Stomach smooth muscle (tissue), 2 donors: Measurements from ENCODE around the gene TSPAN14.

Experiments used
- H3K27ac ChIP-seq: one replicate; pipeline ENCODE4 v1.7.0; 2013; ENCODE audit warnings: mild to moderate bottlenecking, low read length, inconsistent platforms
- H3K27me3 ChIP-seq, 2 donors: one replicate each; pipeline ENCODE4 v1.7.0; 2013; ENCODE audit warnings: low read length in 2 of 2; ENCODE audit not compliant: insufficient read depth in 2 of 2, control insufficient read depth in 1 of 2
- H3K36me3 ChIP-seq, 2 donors: one replicate each; pipeline ENCODE4 v1.7.0; 2013; ENCODE audit warnings: low read length in 2 of 2; ENCODE audit not compliant: control insufficient read depth in 2 of 2, insufficient read depth in 2 of 2
- H3K4me1 ChIP-seq: one replicate; pipeline ENCODE4 v1.7.0; 2013; ENCODE audit warnings: low read length; ENCODE audit not compliant: control insufficient read depth, insufficient read depth
- H3K4me3 ChIP-seq, 2 donors: one replicate each; pipeline ENCODE4 v1.7.0; 2013; ENCODE audit warnings: low read length in 2 of 2
- H3K9ac ChIP-seq, 2 donors: one replicate each; pipeline ENCODE4 v1.7.0; 2013; ENCODE audit warnings: low read length in 2 of 2, mild to moderate bottlenecking in 1 of 2
- H3K9me3 ChIP-seq, 2 donors: one replicate each; pipeline ENCODE4 v1.7.0; 2013; ENCODE audit warnings: low read length in 2 of 2; ENCODE audit not compliant: control insufficient read depth in 2 of 2
- donor health status: healthy.
- donor health status: Pancreatic carcinoma.

Gene TSPAN14

DNA sequence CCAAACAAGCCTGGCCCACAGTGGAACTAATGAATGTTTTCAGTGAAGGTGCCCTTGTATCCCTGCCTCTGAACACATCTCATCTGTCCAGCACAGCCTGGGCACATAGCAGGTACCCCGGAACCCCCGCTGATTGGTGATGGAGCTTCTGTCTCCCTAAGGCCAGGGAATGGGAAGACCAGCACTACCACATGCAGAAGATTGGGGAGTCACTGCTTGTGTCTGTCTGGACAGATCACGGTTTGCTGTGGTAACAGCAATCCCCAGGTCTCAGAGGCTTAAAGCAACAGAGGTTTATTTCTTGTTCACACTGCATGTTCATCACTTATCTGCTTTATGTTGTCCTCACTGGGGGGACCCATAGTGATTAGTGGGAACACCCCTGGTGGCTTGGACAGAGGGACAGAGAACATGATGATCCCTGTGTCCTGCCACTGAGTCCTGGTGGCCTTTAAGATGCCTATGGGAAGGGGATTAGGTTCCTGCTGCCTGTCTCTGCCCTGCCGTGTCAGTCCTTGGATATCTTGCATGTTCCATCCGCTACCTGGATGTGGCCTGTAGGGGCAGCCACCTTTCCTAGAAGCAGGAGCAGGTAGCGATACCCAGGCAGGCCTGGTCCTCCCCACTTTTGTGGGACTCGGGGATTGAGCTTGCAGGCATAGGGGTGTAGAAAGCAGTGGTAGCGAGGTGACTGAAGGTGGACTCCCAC is 3.6 kb downstream of the TSPAN14 start:
- H3K27me3 ChIP-seq, result no peaks in the 10 kb centered on the region
- H3K9me3 ChIP-seq, result no peaks in the 10 kb centered on the region
- no peak overlapping the region for H3K9ac ChIP-seq
- H3K36me3 ChIP-seq, result no peaks in the 10 kb centered on the region
- peak overlapping the region; percentile 18 for H3K27ac ChIP-seq
- H3K4me3 ChIP-seq, result no peak overlapping the region
- H3K4me1 ChIP-seq, result peaks cover 69% of the 10 kb centered on the region

DNA sequence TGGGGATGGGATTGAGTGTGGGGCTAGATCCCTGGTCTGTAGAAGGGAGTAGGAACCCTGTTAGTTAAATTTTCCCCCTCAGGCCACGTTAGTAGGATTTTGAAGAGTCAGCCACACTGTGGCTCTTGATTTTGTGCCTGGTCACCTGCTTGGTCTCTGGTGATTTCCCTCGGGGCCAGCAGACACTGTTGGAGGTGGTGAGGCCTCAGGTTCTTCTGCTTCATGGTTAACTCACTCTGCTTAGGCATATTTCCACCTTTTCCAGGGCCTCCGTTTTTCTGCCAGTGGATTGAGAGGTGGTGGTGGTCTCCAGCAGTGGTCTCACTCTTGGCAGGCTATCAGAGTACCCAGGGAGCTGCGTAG is 4.1 kb downstream of the TSPAN14 start:
- no peaks in the 10 kb centered on the region for H3K9me3 ChIP-seq
- no peak overlapping the region for H3K9ac ChIP-seq
- no peaks in the 10 kb centered on the region for H3K27me3 ChIP-seq
- H3K36me3 ChIP-seq, result no peaks in the 10 kb centered on the region
- H3K4me1 ChIP-seq, result peaks cover 71% of the 10 kb centered on the region
- no peak overlapping the region for H3K4me3 ChIP-seq
- H3K27ac ChIP-seq, result peak overlapping the region; percentile 18

DNA sequence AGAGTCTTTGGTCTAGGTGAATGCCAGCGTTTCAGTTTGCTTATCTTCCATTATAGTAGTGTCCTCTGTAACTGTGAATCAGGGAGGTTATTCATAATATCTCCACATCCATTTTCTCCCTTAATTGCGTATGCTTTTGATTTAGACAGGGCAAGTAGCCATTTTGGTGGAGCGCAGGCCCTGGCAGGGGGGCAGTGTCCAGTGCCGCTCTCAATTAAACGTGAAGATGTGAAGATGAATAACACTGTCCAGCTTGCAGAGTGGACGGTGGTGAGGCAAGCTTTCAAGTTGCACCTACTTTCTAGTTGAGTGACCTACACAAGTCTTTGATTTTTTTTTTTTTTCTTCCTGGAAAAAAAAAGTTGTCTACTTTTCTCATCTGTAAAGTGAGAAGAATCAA is 4.5 kb downstream of the TSPAN14 start:
- H3K9me3 ChIP-seq, result no peaks in the 10 kb centered on the region
- H3K9ac ChIP-seq, result no peak overlapping the region
- H3K27me3 ChIP-seq, result no peaks in the 10 kb centered on the region
- H3K4me3 ChIP-seq, result no peak overlapping the region
- H3K27ac ChIP-seq, result no peak overlapping the region
- no peaks in the 10 kb centered on the region for H3K36me3 ChIP-seq
- H3K4me1 ChIP-seq, result peaks cover 71% of the 10 kb centered on the region

DNA sequence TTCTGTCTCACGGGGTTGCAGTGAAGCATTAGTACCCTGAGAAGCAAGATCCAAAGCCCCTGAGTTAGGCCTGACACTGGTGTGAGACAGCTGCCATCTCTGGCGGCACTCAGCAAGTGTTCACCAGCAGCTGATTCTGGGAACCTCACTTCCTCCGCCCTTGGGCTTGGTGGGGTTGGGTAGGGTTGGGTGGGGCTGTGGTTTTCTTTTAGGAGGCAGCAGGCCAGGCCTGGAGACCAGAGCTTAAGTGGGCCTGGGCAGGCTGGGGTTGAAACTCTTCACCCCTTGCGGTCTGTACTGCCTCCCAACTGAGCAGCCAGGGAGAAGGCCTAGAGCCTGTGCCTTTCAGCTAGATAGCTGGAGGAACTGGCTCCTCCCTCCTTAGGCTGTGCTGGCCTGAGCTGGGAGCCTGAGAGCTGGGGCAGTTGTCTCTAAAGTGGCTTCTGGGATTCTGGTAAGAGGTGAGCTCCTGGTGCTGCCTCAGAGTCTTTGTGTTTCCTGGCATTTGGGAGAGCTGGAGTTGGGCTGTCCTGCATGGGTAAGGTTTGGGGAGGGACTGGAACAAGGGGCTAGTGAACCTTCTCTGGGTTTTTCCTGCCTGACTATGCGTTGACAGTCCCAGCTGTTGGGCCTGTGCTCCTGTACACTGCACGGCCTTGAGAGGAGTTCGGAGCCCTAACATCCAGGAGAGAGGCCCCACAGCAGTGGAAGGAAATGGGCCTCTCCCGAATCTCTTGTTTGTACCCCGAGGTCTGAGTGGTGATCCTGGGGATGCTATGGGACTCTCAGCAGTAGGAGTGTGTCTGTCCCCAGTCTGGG is 5.1 kb downstream of the TSPAN14 start:
- peak overlapping the region; percentile 49 for H3K27ac ChIP-seq
- no peaks in the 10 kb centered on the region for H3K9me3 ChIP-seq
- H3K36me3 ChIP-seq, result no peaks in the 10 kb centered on the region
- H3K4me1 ChIP-seq, result peaks cover 76% of the 10 kb centered on the region
- no peaks in the 10 kb centered on the region for H3K27me3 ChIP-seq
- H3K9ac ChIP-seq, result peak overlapping the region; percentile 29 to 39
- peak overlapping the region in 1 of 2 donors; percentile 35 for H3K4me3 ChIP-seq

DNA sequence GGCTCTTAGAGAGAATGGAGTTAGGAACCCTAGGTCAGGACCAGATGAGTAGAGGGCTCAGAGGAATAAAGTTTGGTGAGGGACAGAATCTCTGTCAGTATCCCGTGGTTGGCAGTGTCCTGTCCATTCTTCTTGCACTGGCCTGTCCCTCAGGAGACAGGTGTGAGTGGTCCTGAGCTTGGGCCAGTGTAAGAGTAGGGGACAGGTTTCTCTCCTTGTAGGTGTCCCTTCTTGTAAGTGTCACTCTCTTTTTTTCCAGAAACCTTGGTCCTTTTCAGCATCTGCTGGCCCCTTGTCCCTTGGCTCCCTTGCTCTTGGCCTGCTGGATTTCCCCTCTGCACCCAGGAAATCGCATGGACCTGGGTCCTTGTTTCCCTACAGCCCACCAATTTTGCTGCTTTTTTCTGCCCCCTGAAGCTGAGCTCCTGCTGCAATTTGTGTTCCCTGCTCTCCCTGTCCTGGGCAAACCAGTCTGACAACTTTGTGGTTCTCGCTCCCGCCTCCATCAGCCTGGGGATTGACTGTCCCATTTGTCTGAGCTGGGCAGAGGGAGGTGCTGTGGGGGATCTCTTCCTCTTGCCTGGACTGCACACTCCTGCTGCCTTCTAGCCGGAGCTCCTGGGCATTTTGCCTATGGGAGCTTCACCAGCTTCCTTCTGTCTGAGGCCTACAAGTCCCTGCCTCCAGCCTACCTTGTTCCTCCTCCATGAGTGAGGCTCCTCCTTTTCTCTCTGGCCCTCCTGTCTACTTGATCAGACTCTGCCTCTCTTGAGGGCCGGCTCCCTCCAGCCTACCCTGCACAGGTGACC is 6.5 kb downstream of the TSPAN14 start:
- Histone ChIP-seq H3K4me1 (peaks cover 81% of the 10 kb centered on the region), H3K9me3 (no peaks in the 10 kb centered on the region), H3K4me3 (peak overlapping the region in 1 of 2 donors; percentile 44), H3K9ac (peak overlapping the region in 1 of 2 donors; percentile 47), H3K27me3 (no peaks in the 10 kb centered on the region), H3K27ac (peak overlapping the region; percentile 49), H3K36me3 (no peaks in the 10 kb centered on the region)

DNA sequence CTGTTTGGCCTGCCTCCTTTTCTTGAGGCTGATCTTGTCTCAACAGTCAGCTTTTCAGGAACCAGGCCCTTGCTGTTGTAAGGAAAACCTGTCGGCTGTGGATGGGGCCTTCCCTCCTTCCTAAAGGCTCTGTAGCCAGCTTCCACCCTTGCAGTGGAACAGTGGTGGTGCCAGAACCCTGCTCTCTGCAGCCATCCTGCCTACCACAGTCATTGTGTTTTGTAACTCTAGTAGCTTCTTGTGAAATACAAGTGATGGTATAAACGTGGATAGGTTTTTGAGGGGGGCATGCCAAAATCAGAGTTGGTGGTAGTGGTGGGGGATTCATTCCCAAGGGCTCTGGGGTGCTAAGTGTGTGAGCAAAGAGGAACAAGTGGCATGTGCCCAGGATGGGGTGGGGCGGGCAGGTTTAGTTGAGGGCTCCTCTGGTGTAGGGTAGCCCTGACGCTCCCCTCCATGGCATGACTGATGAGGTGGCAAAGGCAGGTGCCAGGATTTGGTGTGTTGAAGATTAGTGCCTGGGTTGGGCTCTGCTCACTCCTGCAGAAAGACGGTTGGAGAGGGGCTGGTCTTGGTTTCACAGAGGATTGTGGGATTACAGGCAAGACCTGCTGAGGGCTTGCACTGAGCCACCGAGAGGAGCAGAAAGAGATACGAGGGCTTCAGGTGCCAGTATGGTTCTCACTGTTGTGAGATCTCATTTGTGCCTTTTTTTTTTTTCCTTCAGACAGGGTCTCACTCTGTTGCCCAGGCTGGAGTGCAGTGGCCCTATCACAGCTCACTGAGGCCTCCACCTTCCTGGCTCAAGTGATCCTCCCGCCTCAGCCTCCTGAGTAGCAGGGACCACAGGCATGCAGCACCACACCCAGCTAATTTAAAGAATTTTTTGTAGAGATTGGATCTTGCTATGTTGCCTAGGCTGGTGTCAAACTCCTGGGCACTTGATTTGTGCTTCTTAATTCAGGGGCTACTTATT is 7.4 kb downstream of the TSPAN14 start:
- peaks cover 80% of the 10 kb centered on the region for H3K4me1 ChIP-seq
- H3K9ac ChIP-seq, result peak overlapping the region in 1 of 2 donors; percentile 47
- H3K27me3 ChIP-seq, result no peaks in the 10 kb centered on the region
- no peaks in the 10 kb centered on the region for H3K9me3 ChIP-seq
- peak overlapping the region in 1 of 2 donors; percentile 44 for H3K4me3 ChIP-seq
- no peaks in the 10 kb centered on the region for H3K36me3 ChIP-seq
- H3K27ac ChIP-seq, result peak overlapping the region; percentile 49

DNA sequence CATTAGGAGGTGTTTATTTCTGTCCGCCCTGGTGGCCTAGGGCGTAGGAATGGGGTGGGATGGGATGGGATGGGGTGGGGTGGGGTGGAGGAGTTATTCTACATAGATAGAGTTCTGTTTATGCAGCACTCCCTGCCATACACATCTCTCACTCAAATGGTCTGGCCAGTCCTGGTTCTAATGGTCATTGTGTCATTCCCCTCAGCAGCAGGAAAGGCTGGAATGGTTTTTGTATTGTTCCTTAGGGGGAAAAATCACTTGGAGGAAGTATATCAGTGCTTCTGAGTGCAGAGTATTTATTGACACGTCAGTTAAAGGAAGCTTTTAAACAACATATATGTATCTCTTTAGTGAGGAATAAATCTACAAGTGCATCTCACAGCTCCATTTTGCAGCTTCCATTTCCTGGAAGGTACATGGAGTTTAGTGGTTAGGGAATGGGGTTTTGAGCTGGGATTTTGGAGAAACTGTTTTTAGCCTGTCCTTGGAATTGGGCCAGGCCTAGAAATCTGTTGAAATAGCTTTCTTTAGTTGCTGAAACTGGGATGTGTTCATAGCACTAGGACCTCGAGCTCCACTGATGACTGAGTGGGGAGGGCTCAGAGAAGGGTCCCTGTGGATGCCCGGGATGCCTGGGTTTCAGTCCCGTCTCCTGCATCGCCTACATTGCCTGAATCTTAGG is 8.3 kb downstream of the TSPAN14 start:
- H3K27ac ChIP-seq, result peak overlapping the region; percentile 49
- H3K4me3 ChIP-seq, result peak overlapping the region in 1 of 2 donors; percentile 47
- no peaks in the 10 kb centered on the region for H3K27me3 ChIP-seq
- H3K36me3 ChIP-seq, result no peaks in the 10 kb centered on the region
- no peaks in the 10 kb centered on the region for H3K9me3 ChIP-seq
- H3K9ac ChIP-seq, result peak overlapping the region in 1 of 2 donors; percentile 29
- peaks cover 80% of the 10 kb centered on the region for H3K4me1 ChIP-seq

DNA sequence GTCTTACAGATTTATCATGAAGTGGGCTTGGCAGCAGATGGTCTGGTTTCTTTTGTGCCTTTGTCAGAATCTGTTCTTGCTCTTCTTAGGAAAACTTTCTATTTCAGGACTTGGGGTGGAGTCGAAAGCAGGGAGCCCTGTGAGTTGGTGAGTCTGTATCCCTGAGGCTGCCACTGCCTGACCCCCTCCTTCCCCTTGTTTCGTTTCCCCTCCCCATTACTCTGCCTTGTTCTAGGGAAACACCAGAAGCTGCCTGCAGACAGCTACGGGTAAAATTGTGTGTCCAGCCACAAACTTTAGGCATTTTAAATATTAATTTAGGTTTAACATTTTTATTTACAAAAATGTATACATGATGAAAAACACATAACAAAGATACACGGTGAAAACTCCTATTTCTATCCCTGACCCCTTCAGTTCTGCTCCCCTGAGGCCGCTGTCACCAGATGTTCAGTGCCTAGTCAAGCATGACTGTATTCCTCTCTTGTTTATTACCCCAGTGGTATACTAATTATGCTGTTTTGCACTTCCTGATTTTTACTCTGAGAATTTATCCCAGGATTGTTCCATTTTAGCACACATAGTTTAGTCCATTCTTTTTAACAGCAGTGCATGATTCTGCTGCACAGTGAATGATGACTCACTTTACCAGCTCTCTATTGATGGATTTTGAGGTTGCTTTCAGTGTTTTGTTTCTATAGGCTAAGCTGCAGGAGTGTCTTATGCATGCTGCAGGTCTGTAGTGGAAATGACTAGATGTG is 9.1 kb downstream of the TSPAN14 start:
- H3K9me3 ChIP-seq, result no peaks in the 10 kb centered on the region
- peaks cover 81% of the 10 kb centered on the region for H3K4me1 ChIP-seq
- H3K9ac ChIP-seq, result peak overlapping the region in 1 of 2 donors; percentile 29
- H3K4me3 ChIP-seq, result peak overlapping the region in 1 of 2 donors; percentile 47
- H3K27me3 ChIP-seq, result no peaks in the 10 kb centered on the region
- peak overlapping the region; percentile 49 for H3K27ac ChIP-seq
- no peaks in the 10 kb centered on the region for H3K36me3 ChIP-seq

DNA sequence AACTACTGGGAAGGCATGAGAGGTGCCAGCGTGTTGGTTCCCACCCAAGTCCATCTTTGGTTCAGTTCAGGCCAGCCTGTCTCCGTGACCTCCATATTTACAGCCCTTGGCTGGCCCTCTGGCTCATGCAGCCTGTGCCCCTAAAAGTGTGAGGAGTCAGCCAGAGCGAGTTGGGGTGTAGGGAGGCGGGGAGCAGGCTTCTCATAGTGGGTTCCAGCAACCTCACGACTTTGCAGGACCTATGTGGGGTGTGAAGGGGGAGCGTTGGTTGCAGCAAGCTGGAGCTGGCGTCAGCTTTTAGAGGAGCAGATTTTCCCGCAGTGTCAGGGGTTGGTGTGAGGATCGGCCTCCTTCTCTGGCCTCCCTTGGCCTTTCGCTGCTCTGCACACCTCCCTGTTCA is 9.8 kb downstream of the TSPAN14 start:
- no peaks in the 10 kb centered on the region for H3K36me3 ChIP-seq

More for the DNA sequence above, 9.8 kb downstream of the TSPAN14 start:
- H3K9ac ChIP-seq, result no peak overlapping the region
- H3K4me3 ChIP-seq, result no peak overlapping the region
- no peaks in the 10 kb centered on the region for H3K27me3 ChIP-seq
- peaks cover 76% of the 10 kb centered on the region for H3K4me1 ChIP-seq
- H3K27ac ChIP-seq, result no peak overlapping the region
- H3K9me3 ChIP-seq, result no peaks in the 10 kb centered on the region
